HL-60 (cell line): ENCODE data around the gene TMEM91.

ENCODE experiments used
- DNase-seq, 2 experiments: peaks; one replicate each; pipeline ENCODE4 v3.0.0-alpha.2; 2010 to 2020; ENCODE audit warnings: low read depth in 1 of 2, low spot score in 1 of 2
- H3K27ac ChIP-seq: fragments of 250-450 bp; sonication (Bioruptor Pico); replicated peaks from 2 replicates; pipeline ENCODE4 v1.5.1; 2020; ENCODE audit warnings: mild to moderate bottlenecking, moderate library complexity
- H3K27me3 ChIP-seq: fragments of 250-450 bp; sonication (Bioruptor Pico); 2 replicates; pipeline ENCODE4 v1.5.1; 2021; ENCODE audit warnings: mild to moderate bottlenecking, moderate library complexity; ENCODE audit not compliant: insufficient read depth, poor library complexity, severe bottlenecking
- H3K4me3 ChIP-seq: replicated peaks from 2 replicates; pipeline ENCODE4 v1.5.1; 2011; ENCODE audit warnings: mild to moderate bottlenecking, control low read depth, low read length; ENCODE audit not compliant: insufficient read depth
- CTCF ChIP-seq: IDR thresholded peaks from one replicate; pipeline ENCODE4 v1.5.1; 2011; ENCODE audit warnings: low read length, control low read depth, inconsistent platforms; ENCODE audit not compliant: insufficient read depth
- GABPA ChIP-seq: IDR thresholded peaks from 2 replicates; pipeline ENCODE4 v1.6.1; 2012; ENCODE audit warnings: low read depth
- POLR2AphosphoS5 ChIP-seq: IDR thresholded peaks from 2 replicates; pipeline ENCODE4 v1.6.1; 2012; ENCODE audit warnings: low read depth
- REST ChIP-seq: IDR thresholded peaks from 2 replicates; pipeline ENCODE4 v1.6.1; 2012; ENCODE audit warnings: low read depth; ENCODE audit not compliant: insufficient replicate concordance
- SPI1 ChIP-seq: IDR thresholded peaks from 2 replicates; pipeline ENCODE4 v1.6.1; 2012; ENCODE audit warnings: low read depth, mild to moderate bottlenecking, borderline replicate concordance

Gene TMEM91

DNA sequence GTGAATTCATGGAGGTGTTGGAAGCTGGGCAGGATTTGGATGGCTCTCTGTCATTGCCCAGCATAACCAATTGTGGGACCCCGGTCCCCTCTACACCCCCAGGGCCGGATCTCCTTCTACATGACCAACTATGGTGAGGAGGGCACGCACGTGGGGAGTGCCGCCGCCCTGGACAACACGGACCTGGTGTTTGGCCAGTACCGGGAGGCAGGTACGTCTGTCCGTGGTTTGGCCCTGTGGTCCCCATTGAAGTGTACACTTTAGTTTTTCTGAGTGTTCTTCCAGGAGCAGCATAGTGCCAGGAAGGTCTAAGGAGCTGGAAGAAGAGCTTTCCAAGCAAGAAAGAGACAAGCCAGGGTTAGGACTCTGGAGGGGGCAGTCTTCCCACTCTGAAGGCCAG lies 37.6 kb downstream of the TMEM91 start:
- no peak for DNase-seq
- no peak overlapping the region; the same call in 1 of the 2 replicates for H3K27ac ChIP-seq
- H3K27me3 ChIP-seq, result no peaks in the 10 kb centered on the region
- no peak overlapping the region for H3K4me3 ChIP-seq
- TF ChIP-seq REST (no peak), POLR2AphosphoS5 (no peak), CTCF (no peak), SPI1 (no peak), GABPA (no peak)

DNA sequence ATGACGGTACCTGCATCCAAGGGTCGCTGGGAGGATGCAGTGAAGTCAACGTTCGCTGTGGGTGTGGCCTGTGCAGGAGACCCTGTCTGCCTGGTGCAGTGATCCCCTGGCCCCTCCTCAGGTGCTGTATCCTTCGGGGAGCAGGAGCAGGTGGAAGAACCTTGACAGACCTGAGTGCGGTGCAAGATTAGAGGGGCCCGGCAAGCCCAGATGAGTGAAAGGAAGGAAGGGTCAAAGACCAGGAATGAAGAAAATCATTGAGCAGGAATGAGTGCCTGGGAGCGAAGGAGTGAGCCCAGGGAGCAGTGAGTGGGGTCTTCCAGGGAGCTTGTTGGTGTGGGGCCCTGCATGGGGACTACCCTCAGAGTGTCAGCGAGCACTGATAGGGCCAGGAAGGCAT lies 38.1 kb downstream of the TMEM91 start:
- Histone ChIP-seq H3K4me3 (no peak overlapping the region), H3K27me3 (no peaks in the 10 kb centered on the region), H3K27ac (no peak overlapping the region)
- TF ChIP-seq SPI1 (no peak), GABPA (no peak), CTCF (no peak), POLR2AphosphoS5 (no peak), REST (no peak)
- no peak for DNase-seq

DNA sequence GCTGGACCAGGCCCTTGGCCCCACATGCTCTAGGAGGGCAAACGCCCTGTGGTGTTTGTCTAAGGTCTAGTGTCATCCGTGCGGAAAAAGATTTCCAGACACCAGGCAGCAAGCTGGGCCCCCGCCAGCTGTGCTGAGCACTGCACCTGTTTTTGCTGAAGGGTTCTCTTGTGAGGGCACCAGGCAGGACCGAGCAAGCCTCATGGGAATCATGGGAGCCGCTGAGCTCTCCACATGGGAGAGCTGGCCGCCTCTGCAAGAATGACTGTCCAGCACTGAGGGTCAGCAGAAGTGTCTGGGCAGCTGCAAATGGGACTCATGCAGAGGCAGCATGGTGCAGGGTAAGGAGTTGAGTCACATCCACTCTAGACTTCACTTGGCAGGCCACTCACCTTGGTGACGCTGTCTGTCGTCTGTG lies 38.8 kb downstream of the TMEM91 start:
- H3K27ac ChIP-seq, result 0 out of 2 replicates have a peak overlapping the region, but pooled peaks have one; percentile 2
- TF ChIP-seq SPI1 (no peak), GABPA (no peak), REST (no peak), POLR2AphosphoS5 (no peak), CTCF (no peak)
- no peak for DNase-seq
- no peak overlapping the region for H3K4me3 ChIP-seq
- no peaks in the 10 kb centered on the region for H3K27me3 ChIP-seq
